Fibroblast of lung (primary cell): ENCODE results near the gene HIRA. TPM values are rescaled to one million over a fixed set of nuclear protein-coding genes. Genes with fewer than 3 reads are reported as not detected.

ENCODE experiments used
- DNase-seq, 2 donors: peaks; one replicate each; pipeline versions ENCODE4 v3.0.0 to v3.0.0-alpha.2; 2010; ENCODE audit warnings: low read depth in 2 of 2
- H2AFZ ChIP-seq: 2 replicates; pipeline ENCODE4 v1.5.1; 2012; ENCODE audit warnings: low read length, control low read depth, inconsistent platforms
- H3K27ac ChIP-seq: 2 replicates; pipeline ENCODE4 v1.5.1; 2011; ENCODE audit warnings: low read length, control low read depth; ENCODE audit not compliant: insufficient read depth
- H3K27me3 ChIP-seq: 2 replicates; pipeline ENCODE4 v1.5.1; 2011; ENCODE audit warnings: mild to moderate bottlenecking, low read length; ENCODE audit not compliant: control insufficient read depth, insufficient read depth
- H3K36me3 ChIP-seq: 2 replicates; pipeline ENCODE4 v1.5.1; 2011; ENCODE audit warnings: low read length; ENCODE audit not compliant: control insufficient read depth, insufficient read depth
- H3K4me1 ChIP-seq: 2 replicates; pipeline ENCODE4 v1.5.1; 2011; ENCODE audit warnings: low read length; ENCODE audit not compliant: control insufficient read depth, insufficient read depth; ENCODE audit errors: extremely low read depth
- H3K4me2 ChIP-seq: 2 replicates; pipeline ENCODE4 v1.5.1; 2011; ENCODE audit warnings: low read length, control low read depth; ENCODE audit not compliant: insufficient read depth; ENCODE audit errors: extremely low read depth
- H3K4me3 ChIP-seq, 4 experiments: fragments of 200-600 bp in 1 of 4; sonication (generic) in 1 of 4; replicated peaks in 1 of 4; 2 replicates each; pipeline ENCODE4 v1.5.1; 2011 to 2016; ENCODE audit warnings: low read length in 4 of 4, low read depth in 3 of 4, mild to moderate bottlenecking in 3 of 4, control low read depth in 2 of 4, inconsistent platforms in 1 of 4, mixed read lengths in 1 of 4; ENCODE audit not compliant: insufficient read depth in 1 of 4; ENCODE audit errors: control extremely low read depth in 1 of 4
- H3K79me2 ChIP-seq: 2 replicates; pipeline ENCODE4 v1.5.1; 2012; ENCODE audit warnings: mild to moderate bottlenecking, low read length, inconsistent platforms; ENCODE audit not compliant: control insufficient read depth, insufficient read depth
- H3K9ac ChIP-seq: 2 replicates; pipeline ENCODE4 v1.5.1; 2011; ENCODE audit warnings: mild to moderate bottlenecking, low read length, control low read depth; ENCODE audit not compliant: insufficient read depth
- H3K9me3 ChIP-seq: 2 replicates; pipeline ENCODE4 v1.5.1; 2012; ENCODE audit warnings: low read depth, low read length; ENCODE audit not compliant: control insufficient read depth, insufficient read depth
- H4K20me1 ChIP-seq: 2 replicates; pipeline ENCODE4 v1.5.1; 2011; ENCODE audit warnings: low read length; ENCODE audit not compliant: control insufficient read depth, insufficient read depth; ENCODE audit errors: extremely low read depth
- CTCF ChIP-seq, 2 donors: IDR thresholded peaks in 1 of 2; conservative IDR thresholded peaks in 1 of 2; 1 replicate in 1 of 2; 2 replicates in 1 of 2; pipeline ENCODE4 v1.5.1; 2011 to 2012; ENCODE audit warnings: low read length in 2 of 2, control low read depth in 1 of 2, inconsistent platforms in 1 of 2, low read depth in 1 of 2, mild to moderate bottlenecking in 1 of 2
- EZH2 ChIP-seq: IDR thresholded peaks from 2 replicates; pipeline ENCODE4 v1.5.1; 2012; ENCODE audit warnings: low read length, control low read depth, mild to moderate bottlenecking; ENCODE audit errors: missing control alignments
- polyA plus RNA-seq, 2 donors: library from polyadenylated mRNA; depleted of rRNA in 1 of 2; stranded (reverse) in 1 of 2; unstranded in 1 of 2; fragments of >200 nt; gene quantifications; 2 replicates each; pipeline ENCODE4 v1.2.1, GENCODE V29; 2011 to 2012; ENCODE audit warnings: missing spikeins in 1 of 2
- total RNA-seq: library from RNA; depleted of rRNA; stranded (reverse); fragments of >200 nt; gene quantifications from 2 replicates; pipeline ENCODE4 v1.2.1, GENCODE V29; 2014

HIRA gene
- total and polyA plus RNA-seq, 2 donors (not counting 1 experiment from before 2014, with no cell fraction given): 19.2 to 20.5 TPM

GRCh38 chr22:19386248-19386647, 45.3 kb downstream of the HIRA start:
- Histone ChIP-seq H3K27ac (no peak overlapping the region), H3K27me3 (no peaks in the 10 kb centered on the region), H4K20me1 (no peaks in the 10 kb centered on the region), H2AFZ (no peak overlapping the region), H3K9ac (no peak overlapping the region), H3K4me2 (no peak overlapping the region), H3K4me3 (no peak overlapping the region), H3K36me3 (peaks cover 25% of the 10 kb centered on the region), H3K9me3 (no peaks in the 10 kb centered on the region), H3K4me1 (no peaks in the 10 kb centered on the region), H3K79me2 (no peaks in the 10 kb centered on the region)
- TF ChIP-seq EZH2: no peak
- no peak for TF ChIP-seq CTCF (conservative IDR thresholded peaks at IDR 0.05 in 1 of 2, IDR thresholded peaks at IDR 0.05 in 1 of 2; ENCODE audit: low read depth in 1 of 2, low read length in 2 of 2)
- DNase-seq: no peak

GRCh38 chr22:19385221-19385906, 46.2 kb downstream of the HIRA start:
- TF ChIP-seq CTCF (conservative IDR thresholded peaks at IDR 0.05 in 1 of 2, IDR thresholded peaks at IDR 0.05 in 1 of 2; ENCODE audit: low read depth in 1 of 2, low read length in 2 of 2) (no peak), EZH2 (no peak)
- no peaks in the 10 kb centered on the region for H3K27me3 ChIP-seq
- no peaks in the 10 kb centered on the region for H4K20me1 ChIP-seq
- no peaks in the 10 kb centered on the region for H3K4me1 ChIP-seq
- no peak overlapping the region for H3K27ac ChIP-seq
- no peak overlapping the region for H3K4me2 ChIP-seq
- no peak overlapping the region for H2AFZ ChIP-seq
- no peak overlapping the region for H3K9ac ChIP-seq
- H3K9me3 ChIP-seq: no peaks in the 10 kb centered on the region
- H3K79me2 ChIP-seq: no peaks in the 10 kb centered on the region
- no peak for DNase-seq
- no peak overlapping the region for H3K4me3 ChIP-seq
- H3K36me3 ChIP-seq: peaks cover 25% of the 10 kb centered on the region

- H4K20me1 ChIP-seq: no peaks in the 10 kb centered on the region
- no peak for TF ChIP-seq CTCF (conservative IDR thresholded peaks at IDR 0.05 in 1 of 2, IDR thresholded peaks at IDR 0.05 in 1 of 2; ENCODE audit: low read depth in 1 of 2, low read length in 2 of 2)
- TF ChIP-seq EZH2: no peak
- H2AFZ ChIP-seq: no peak overlapping the region
- H3K9me3 ChIP-seq: no peaks in the 10 kb centered on the region
- peaks cover 20% of the 10 kb centered on the region for H3K36me3 ChIP-seq
- DNase-seq: no peak
- H3K9ac ChIP-seq: no peak overlapping the region
- no peaks in the 10 kb centered on the region for H3K79me2 ChIP-seq
- H3K4me3 ChIP-seq: no peak overlapping the region
- no peak overlapping the region for H3K4me2 ChIP-seq
- H3K4me1 ChIP-seq: no peaks in the 10 kb centered on the region
- H3K27me3 ChIP-seq: no peaks in the 10 kb centered on the region
- no peak overlapping the region for H3K27ac ChIP-seq
Observed at GRCh38 chr22:19383292-19383691, 48.2 kb downstream of the HIRA start.
